ENCODE results near the gene SLC7A11. TPM values are rescaled to one million over a fixed set of nuclear protein-coding genes. Genes with fewer than 3 reads are reported as not detected.

The SLC7A11 gene
- total and polyA plus RNA-seq, 2 of the 4 experiments (the other 2 are of a cell fraction) = 8.3 to 24.7 TPM

- no peak overlapping the region for H3K4me3 ChIP-seq (ENCODE audit: insufficient read depth, low read depth, low read length)
- H2BK20ac ChIP-seq (ENCODE audit: low read depth, low read length) = no peak overlapping the region
- H3K79me1 ChIP-seq (ENCODE audit: low read depth in 1 of 2, low read length in 2 of 2) = no peaks in the 10 kb centered on the region
- WGBS, 2 experiments (ENCODE audit: extremely low coverage in 2 of 2, insufficient read length in 1 of 2) = no CpG with 5 or more reads among the region's 2 CpGs
- no peak overlapping the region for H3K4ac ChIP-seq (ENCODE audit: low read depth, low read length)
- no peak overlapping the region for H2AK9ac ChIP-seq (replicated peaks; ENCODE audit: low read depth, low read length, poor library complexity)
- no peak overlapping the region for H2BK15ac ChIP-seq (ENCODE audit: low read depth, low read length)
- CTCF ChIA-PET = no interaction called here
- no peaks in the 10 kb centered on the region for H3K4me1 ChIP-seq (ENCODE audit: control insufficient read depth, insufficient read depth, low read length)
- no peaks in the 10 kb centered on the region for H3K36me3 ChIP-seq (ENCODE audit: control insufficient read depth, insufficient read depth, low read length)
- BruUV-seq (replicated peaks) = no TSS peak
- no peak overlapping the region for H3K14ac ChIP-seq (replicated peaks; ENCODE audit: low read depth, low read length)
- dilution Hi-C loops (cut with HindIII; ENCODE audit: low sequenced_read_pairs, unreplicated experiment) = no loop called here
- ATAC-seq (ENCODE audit: low read depth) = no peak
- no peak overlapping the region for H4K91ac ChIP-seq (ENCODE audit: insufficient read depth, low read depth, low read length)
- H2BK5ac ChIP-seq (ENCODE audit: low read depth, low read length, poor library complexity, severe bottlenecking) = no peak overlapping the region
- H3K27me3 ChIP-seq (ENCODE audit: control insufficient read depth, insufficient read depth, low read length) = no peaks in the 10 kb centered on the region
- H3K27ac ChIP-seq (ENCODE audit: insufficient read depth, low read length) = no peak overlapping the region
- H3K9ac ChIP-seq (ENCODE audit: low read depth, low read length) = no peak overlapping the region
- no peak overlapping the region for H3K4me2 ChIP-seq (ENCODE audit: low read depth, low read length)
- H2AFZ ChIP-seq (replicated peaks; ENCODE audit: low read length, poor library complexity) = no peak overlapping the region
- no peaks in the 10 kb centered on the region for H4K20me1 ChIP-seq (ENCODE audit: insufficient read depth, low read length)
- H3K18ac ChIP-seq (ENCODE audit: low read depth, low read length) = no peak overlapping the region
- no peak overlapping the region for H2BK120ac ChIP-seq (ENCODE audit: low read depth, low read length)
- H3K23ac ChIP-seq (ENCODE audit: low read depth, low read length) = no peak overlapping the region
- H3K9me3 ChIP-seq (ENCODE audit: control insufficient read depth, insufficient read depth, low read length) = no peaks in the 10 kb centered on the region
- H2AK5ac ChIP-seq (ENCODE audit: low read depth, low read length) = no peak overlapping the region
- TF ChIP-seq NFE2L2 (IDR thresholded peaks at IDR 0.05; ENCODE audit: low read depth, low read length) (0 out of 2 replicates have a peak, but pooled peaks have one; percentile 30), POLR2A (IDR thresholded peaks at IDR 0.05; ENCODE audit: low read depth, low read length) (no peak)
- in situ Hi-C loops (cut with MboI; ENCODE audit: low sequenced_read_pairs) = no loop called here
- DNase-seq = no peak
- intact Hi-C loops (cut with micrococcal nuclease) = no loop called here
- H3K9me1 ChIP-seq (ENCODE audit: insufficient read depth, low read length) = no peaks in the 10 kb centered on the region
- no peak overlapping the region for H3K56ac ChIP-seq (ENCODE audit: extremely low read depth, insufficient read depth, low read length)
- H4K5ac ChIP-seq (ENCODE audit: low read depth, low read length) = no peak overlapping the region
- H4K8ac ChIP-seq (ENCODE audit: low read depth in 2 of 2, low read length in 2 of 2) = no peak overlapping the region
- POLR2A ChIA-PET (ENCODE audit: unreplicated experiment) = no interaction called here
Measured at GRCh38 chr4:138252551-138252950, 10.4 kb upstream of the SLC7A11 start.

Measured in IMR-90 (cell line).